Lower lobe of right lung (tissue), 2 donors: ENCODE data around the gene MAGI2. TPM values are rescaled to one million over a fixed set of nuclear protein-coding genes. Genes with fewer than 3 reads are reported as not detected.

Source experiments
- ATAC-seq, 2 donors: fragments of 200-7000 bp; cut with Tn5 transposase; one replicate each; pipeline ENCODE4 v1.9.1; 2020 to 2022; ENCODE audit warnings: mild to moderate bottlenecking in 2 of 2, moderate library complexity in 2 of 2
- DNase-seq: peaks from one replicate; pipeline ENCODE4 v3.0.0-alpha.2; 2020
- H3K27ac ChIP-seq: fragments of 200-600 bp; one replicate; pipeline ENCODE4 v1.8.0; 2022
- H3K27me3 ChIP-seq: fragments of 200-600 bp; one replicate; pipeline ENCODE4 v1.8.0; 2022; ENCODE audit warnings: low read depth
- H3K36me3 ChIP-seq: fragments of 200-600 bp; one replicate; pipeline ENCODE4 v1.8.0; 2022; ENCODE audit warnings: mild to moderate bottlenecking
- H3K4me1 ChIP-seq: fragments of 200-600 bp; one replicate; pipeline ENCODE4 v1.8.0; 2022
- H3K4me3 ChIP-seq: fragments of 200-600 bp; one replicate; pipeline ENCODE4 v1.8.0; 2022; ENCODE audit warnings: mild to moderate bottlenecking
- H3K9me3 ChIP-seq: fragments of 200-600 bp; one replicate; pipeline ENCODE4 v1.8.0; 2022
- CTCF ChIP-seq: fragments of 200-600 bp; IDR thresholded peaks from one replicate; pipeline ENCODE4 v1.8.0; 2022; ENCODE audit warnings: antibody characterized with exemption, mild to moderate bottlenecking
- intact Hi-C: fragments of 100-400 bp; cut with DNase I; formaldehyde crosslinking; loops from one replicate; pipeline ENCODE4 v1.11.0; 2022
- total RNA-seq: library from RNA; stranded (reverse); fragmentation: NEBNext Ultra II Directional; extraction: Animal tissue kit (Norgen Biotek cat#: 25700); gene quantifications from one replicate; pipeline ENCODE4 v1.2.1, GENCODE V29; 2021
- donor health status: DM: no; HTN: yes; CAD: no; lungs with severe emphysema.

MAGI2 gene
- total RNA-seq, 1 donor from 2014 or later: 15.3 TPM

GRCh38 chr7:78261302-78261701, 1192.2 kb downstream of the MAGI2 start:
- ATAC-seq (no peak), DNase-seq (no peak)
- no peak for TF ChIP-seq CTCF
- H3K9me3 ChIP-seq: no peaks in the 10 kb centered on the region
- H3K27me3 ChIP-seq: no peaks in the 10 kb centered on the region
- no peak overlapping the region for H3K27ac ChIP-seq
- no peak overlapping the region for H3K4me3 ChIP-seq
- intact Hi-C loops: no loop called here
- H3K36me3 ChIP-seq: no peaks in the 10 kb centered on the region
- no peaks in the 10 kb centered on the region for H3K4me1 ChIP-seq

GRCh38 chr7:78260826-78261225, 1192.6 kb downstream of the MAGI2 start:
- TF ChIP-seq CTCF: no peak
- no peak for DNase-seq
- H3K4me1 ChIP-seq: no peaks in the 10 kb centered on the region
- intact Hi-C loops: no loop called here
- H3K36me3 ChIP-seq: no peaks in the 10 kb centered on the region
- no peak overlapping the region for H3K4me3 ChIP-seq
- ATAC-seq: no peak
- no peaks in the 10 kb centered on the region for H3K27me3 ChIP-seq
- H3K27ac ChIP-seq: no peak overlapping the region
- no peaks in the 10 kb centered on the region for H3K9me3 ChIP-seq

- TF ChIP-seq CTCF: no peak
- no peak overlapping the region for H3K4me3 ChIP-seq
- intact Hi-C loops: no loop called here
- DNase-seq (no peak), ATAC-seq (peak in 1 of 2 donors; percentile 20)
- no peaks in the 10 kb centered on the region for H3K9me3 ChIP-seq
- no peaks in the 10 kb centered on the region for H3K27me3 ChIP-seq
- no peak overlapping the region for H3K27ac ChIP-seq
- no peaks in the 10 kb centered on the region for H3K4me1 ChIP-seq
- H3K36me3 ChIP-seq: no peaks in the 10 kb centered on the region
These were observed 1198.8 kb downstream of the MAGI2 start for GRCh38 chr7:78254726-78255055.

DNA sequence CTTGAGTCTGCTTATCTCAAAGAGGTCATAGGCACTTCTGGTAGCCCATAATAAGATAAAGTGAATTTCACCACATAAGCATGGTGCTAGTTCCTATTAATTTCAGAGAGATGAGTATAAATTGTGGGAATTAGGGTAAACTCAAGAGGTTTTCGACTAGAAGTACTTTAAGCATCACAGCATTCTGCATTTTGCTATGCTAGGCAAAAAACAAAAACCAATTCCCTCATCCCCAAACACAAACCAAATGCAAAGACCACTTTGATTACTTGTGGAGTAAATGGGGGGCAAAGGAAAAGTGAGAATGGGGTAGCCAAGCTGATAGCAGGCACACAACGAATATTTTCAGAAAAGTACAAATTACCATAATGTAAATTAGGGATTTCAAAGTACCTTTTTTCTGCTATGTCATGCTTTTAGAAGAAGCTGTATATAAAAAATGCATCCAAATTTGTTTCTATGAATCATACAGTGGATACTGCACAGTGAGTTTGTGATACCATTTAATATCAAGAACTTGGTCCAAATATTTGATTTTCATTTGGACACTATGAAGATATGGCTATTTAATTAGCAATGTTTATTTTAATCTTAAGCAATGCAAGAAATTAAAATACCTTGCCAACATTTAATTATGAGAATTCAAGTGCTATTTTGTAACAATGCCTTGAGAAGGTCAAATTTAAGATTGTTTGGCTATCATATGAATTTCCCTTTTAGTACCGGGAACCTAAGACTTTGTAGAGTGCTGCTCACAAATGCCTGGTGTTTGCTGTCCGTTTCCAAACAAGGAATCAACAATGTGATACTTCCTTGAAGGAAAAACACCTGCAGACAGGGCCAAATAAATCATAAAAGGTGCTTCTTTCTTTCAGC, 1199.4 kb downstream of the MAGI2 start:
- ATAC-seq: peak in 1 of 2 donors; percentile 77
- TF ChIP-seq CTCF: no peak
- intact Hi-C loops: no loop called here

GRCh38 chr7:78248867-78249266, 1204.6 kb downstream of the MAGI2 start:
- no peak for ATAC-seq
- no peak for DNase-seq
- Histone ChIP-seq H3K27me3 (no peaks in the 10 kb centered on the region), H3K27ac (no peak overlapping the region), H3K36me3 (no peaks in the 10 kb centered on the region), H3K4me3 (no peak overlapping the region), H3K4me1 (no peaks in the 10 kb centered on the region), H3K9me3 (peaks cover 13% of the 10 kb centered on the region)
- intact Hi-C loops: no loop called here
- TF ChIP-seq CTCF: no peak

More for the DNA sequence above, 1199.4 kb downstream of the MAGI2 start:
- Histone ChIP-seq H3K27me3 (no peaks in the 10 kb centered on the region), H3K9me3 (peaks cover under 1% of the 10 kb centered on the region), H3K36me3 (no peaks in the 10 kb centered on the region), H3K4me1 (no peaks in the 10 kb centered on the region), H3K4me3 (no peak overlapping the region), H3K27ac (no peak overlapping the region)
- no peak for DNase-seq
